Erythroblast (primary cell): ENCODE data around the gene NEURL1B.
"Not testable (repeated sequence)": the region's sequence is repeated elsewhere in the genome, so short reads cannot be mapped to it uniquely, and the experiment has no call there.

Experiments
- DNase-seq, 2 experiments: peaks; one replicate each; lab custom pipeline; 2025; lab: John Stamatoyannopoulos, UW
- GATA1 ChIP-seq: IDR thresholded peaks from 2 replicates; pipeline ENCODE4 v1.6.1; 2011; ENCODE audit warnings: low read depth, mild to moderate bottlenecking, control low read depth, low read length, moderate library complexity
- POLR2A ChIP-seq: IDR thresholded peaks from 2 replicates; pipeline ENCODE4 v1.6.1; 2011; ENCODE audit warnings: mild to moderate bottlenecking, low read length

Gene NEURL1B

GRCh38 chr5:172646716-172647285, 5.7 kb downstream of the NEURL1B start:
- no peak for DNase-seq
- TF ChIP-seq POLR2A (no peak), GATA1 (no peak)

GRCh38 chr5:172647352-172648012, 6.4 kb downstream of the NEURL1B start:
- DNase-seq = no peak
- TF ChIP-seq GATA1 = no peak
- no peak for TF ChIP-seq POLR2A

GRCh38 chr5:172648013-172648381, 6.9 kb downstream of the NEURL1B start:
- no peak for TF ChIP-seq POLR2A
- no peak for TF ChIP-seq GATA1
- no peak for DNase-seq

GRCh38 chr5:172648755-172649154, 7.7 kb downstream of the NEURL1B start:
- no peak for DNase-seq
- TF ChIP-seq POLR2A = no peak
- TF ChIP-seq GATA1 = no peak

- not testable (repeated sequence) for DNase-seq
Observed at GRCh38 chr5:172656496-172656895, 15.4 kb downstream of the NEURL1B start.

- not testable (repeated sequence) for DNase-seq
Observed at GRCh38 chr5:172657524-172658233, 16.6 kb downstream of the NEURL1B start.

GRCh38 chr5:172658391-172658790, 17.3 kb downstream of the NEURL1B start:
- DNase-seq = no peak
- no peak for TF ChIP-seq POLR2A

GRCh38 chr5:172658961-172659501, 18.0 kb downstream of the NEURL1B start:
- DNase-seq = no peak
- TF ChIP-seq POLR2A (no peak), GATA1 (no peak)

- DNase-seq = no peak
- TF ChIP-seq GATA1 (no peak), POLR2A (no peak)
Observed at GRCh38 chr5:172659570-172659908, 18.5 kb downstream of the NEURL1B start.

GRCh38 chr5:172659909-172660628, 19.0 kb downstream of the NEURL1B start:
- DNase-seq = no peak
- no peak for TF ChIP-seq POLR2A
- TF ChIP-seq GATA1 = no peak

GRCh38 chr5:172660974-172661373, 19.9 kb downstream of the NEURL1B start:
- no peak for DNase-seq
- TF ChIP-seq POLR2A (no peak), GATA1 (no peak)

- TF ChIP-seq GATA1 (no peak), POLR2A (no peak)
- DNase-seq = no peak
Observed at GRCh38 chr5:172661526-172661925, 20.5 kb downstream of the NEURL1B start.

- no peak for DNase-seq
- no peak for TF ChIP-seq GATA1
- no peak for TF ChIP-seq POLR2A
Observed at GRCh38 chr5:172662596-172662995, 21.5 kb downstream of the NEURL1B start.

- no peak for TF ChIP-seq GATA1
- no peak for TF ChIP-seq POLR2A
- no peak for DNase-seq
Observed at GRCh38 chr5:172664018-172664417, 23.0 kb downstream of the NEURL1B start.
